Subcutaneous adipose tissue (tissue), 4 donors: ENCODE measurements around the gene TNFRSF12A. TPM values are rescaled to one million over a fixed set of nuclear protein-coding genes. Genes with fewer than 3 reads are reported as not detected.

ENCODE experiments used
- CTCF ChIP-seq: fragments of 450-650 bp; IDR thresholded peaks from one replicate; pipeline ENCODE4 v1.5.1; 2016; ENCODE audit warnings: low read depth, mild to moderate bottlenecking, control low read depth, antibody characterized with exemption, moderate library complexity
- total RNA-seq, 4 donors: library from RNA; depleted of rRNA; stranded (reverse); fragments of >200 nt; gene quantifications; one replicate each; pipeline ENCODE4 v1.1.0, GENCODE V29; 2016

Gene TNFRSF12A
- total RNA-seq, 4 donors from 2014 or later, result 8.1 to 20.7 (median 13.5) TPM

- no peak for TF ChIP-seq CTCF
Observed at GRCh38 chr16:3056336-3057180, 36.4 kb downstream of the TNFRSF12A start.

GRCh38 chr16:3057181-3058138 is 37.3 kb downstream of the TNFRSF12A start:
- TF ChIP-seq CTCF, result no peak

- TF ChIP-seq CTCF, result no peak
Observed at GRCh38 chr16:3058139-3059030, 38.2 kb downstream of the TNFRSF12A start.

- TF ChIP-seq CTCF, result no peak
Observed at GRCh38 chr16:3059041-3059722, 39.0 kb downstream of the TNFRSF12A start.

GRCh38 chr16:3059723-3060242 is 39.6 kb downstream of the TNFRSF12A start:
- TF ChIP-seq CTCF, result no peak

GRCh38 chr16:3060339-3061127 is 40.4 kb downstream of the TNFRSF12A start:
- no peak for TF ChIP-seq CTCF
